Peyer's patch (tissue), 4 donors: ENCODE data around the gene C1orf52.

Experiments used
- CTCF ChIP-seq, 6 experiments: fragments of 450-650 bp in 4 of 6; fragments of 200-600 bp in 2 of 6; sonication (generic) in 1 of 6; IDR thresholded peaks; one replicate each; pipeline ENCODE4 v1.5.1; 2017 to 2019; ENCODE audit warnings: antibody characterized with exemption in 6 of 6, mild to moderate bottlenecking in 3 of 6, moderate library complexity in 1 of 6
- POLR2A ChIP-seq, 2 donors: fragments of 450-650 bp; IDR thresholded peaks; one replicate each; pipeline ENCODE4 v1.5.1; 2017; ENCODE audit warnings: antibody characterized with exemption in 2 of 2, mild to moderate bottlenecking in 2 of 2, moderate library complexity in 2 of 2

GRCh38 chr1:85216697-85217096 lies 42.8 kb downstream of the C1orf52 start:
- TF ChIP-seq CTCF (IDR thresholded peaks at IDR 0.05): no peak
- TF ChIP-seq POLR2A (IDR thresholded peaks at IDR 0.05): no peak
